ENCODE data around the gene ADD1. TPM values are rescaled to one million over a fixed set of nuclear protein-coding genes. Genes with fewer than 3 reads are reported as not detected.

ADD1 gene
- total RNA-seq, 4 donors from 2014 or later: 155 to 269 (median 177) TPM

DNA sequence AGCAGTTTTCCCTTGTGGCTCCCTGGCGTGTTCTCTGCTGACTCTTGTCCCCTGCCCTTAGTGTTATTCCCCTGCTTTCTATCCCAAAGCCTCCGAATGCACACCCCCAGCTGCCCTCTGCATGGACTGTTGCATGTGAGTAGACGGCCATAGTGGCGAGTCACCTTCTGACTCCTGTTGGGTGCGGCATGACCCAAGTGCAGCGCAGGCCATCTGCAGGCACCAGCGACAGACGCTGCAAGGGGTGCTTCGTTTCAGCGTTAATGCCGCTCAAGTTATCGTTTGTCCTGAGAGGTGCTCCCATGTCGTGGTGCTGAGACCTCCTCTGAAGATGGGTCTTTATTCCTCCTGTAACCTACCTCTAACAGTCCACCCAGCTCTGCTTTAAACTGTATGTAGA, 61.9 kb downstream of the ADD1 start:
- no peak for TF ChIP-seq CTCF (IDR thresholded peaks at IDR 0.05)
- no peak for ATAC-seq (ENCODE audit: low FRiP score)

GRCh38 chr4:2906218-2906617, 62.6 kb downstream of the ADD1 start:
- TF ChIP-seq CTCF (IDR thresholded peaks at IDR 0.05): no peak
- DNase-seq (ENCODE audit: low spot score): no peak
- ATAC-seq (ENCODE audit: low FRiP score): no peak

More for the DNA sequence above, 61.9 kb downstream of the ADD1 start:
- DNase-seq (ENCODE audit: low spot score): no peak

GRCh38 chr4:2907226-2907625, 63.6 kb downstream of the ADD1 start:
- DNase-seq (ENCODE audit: low spot score) (no peak), ATAC-seq (ENCODE audit: low FRiP score) (no peak)
- no peak for TF ChIP-seq CTCF (IDR thresholded peaks at IDR 0.05)

DNA sequence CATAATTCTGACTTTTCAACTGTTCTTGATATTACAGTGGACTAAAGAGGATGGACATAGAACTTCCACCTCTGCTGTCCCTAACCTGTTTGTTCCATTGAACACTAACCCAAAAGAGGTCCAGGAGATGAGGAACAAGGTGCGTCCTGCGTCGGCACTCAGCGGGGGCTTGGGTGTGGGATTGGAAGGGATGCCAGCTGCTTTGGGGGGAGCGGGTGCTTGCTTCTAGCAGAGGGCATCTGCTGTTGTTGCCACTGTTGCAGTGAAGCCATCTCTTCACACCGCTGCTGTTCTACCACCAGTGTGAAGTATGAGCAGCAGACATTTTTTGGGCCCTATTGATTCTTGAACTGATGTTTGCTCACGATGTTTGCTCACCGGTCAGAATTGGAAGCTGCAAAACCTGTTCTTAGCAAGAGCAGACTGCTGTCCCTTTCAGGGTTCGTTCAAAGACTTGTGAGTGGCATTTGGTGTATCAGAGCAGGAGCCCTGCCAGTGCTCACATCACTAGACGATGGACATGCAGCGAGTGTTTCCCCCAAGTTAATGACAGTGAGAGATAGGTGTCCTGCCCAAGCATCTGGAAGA, 64.2 kb downstream of the ADD1 start:
- no peak for TF ChIP-seq CTCF (IDR thresholded peaks at IDR 0.05)
- ATAC-seq (ENCODE audit: low FRiP score): no peak

GRCh38 chr4:2908686-2909085, 65.0 kb downstream of the ADD1 start:
- DNase-seq (ENCODE audit: low spot score): no peak
- TF ChIP-seq CTCF (IDR thresholded peaks at IDR 0.05): no peak
- no peak for ATAC-seq (ENCODE audit: low FRiP score)

More for the DNA sequence above, 64.2 kb downstream of the ADD1 start:
- no peak for DNase-seq (ENCODE audit: low spot score)

DNA sequence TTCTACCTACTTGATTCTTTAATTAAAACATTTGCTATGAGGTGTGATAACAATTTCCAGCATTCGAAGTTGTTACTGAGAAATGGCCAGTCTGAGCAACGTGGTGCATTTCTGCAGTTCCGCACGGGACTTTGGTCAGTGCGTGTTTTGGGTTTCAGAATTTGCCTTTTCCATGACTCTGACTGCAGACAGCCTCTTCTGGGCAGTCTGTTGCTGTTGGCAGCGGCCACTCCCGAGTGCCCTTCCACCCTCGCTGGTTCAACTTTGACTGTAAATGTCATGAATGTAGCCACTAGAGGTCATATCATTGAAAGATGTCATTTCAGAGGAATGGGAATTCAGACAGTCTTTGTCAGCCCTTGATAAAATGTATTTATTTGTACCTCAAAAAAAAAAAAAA, 65.9 kb downstream of the ADD1 start:
- ATAC-seq (ENCODE audit: low FRiP score) (no peak), DNase-seq (ENCODE audit: low spot score) (no peak)
- TF ChIP-seq CTCF (IDR thresholded peaks at IDR 0.05): no peak

- ATAC-seq (ENCODE audit: low FRiP score) (no peak), DNase-seq (ENCODE audit: low spot score) (no peak)
- no peak for TF ChIP-seq CTCF (IDR thresholded peaks at IDR 0.05)
These were observed 66.8 kb downstream of the ADD1 start for GRCh38 chr4:2910409-2910808.
